Left renal cortex interstitium (tissue), 4 donors: ENCODE data around the gene ADARB2. TPM values are rescaled to one million over a fixed set of nuclear protein-coding genes. Genes with fewer than 3 reads are reported as not detected.
"Not testable (repeated sequence)": the region's sequence is repeated elsewhere in the genome, so short reads cannot be mapped to it uniquely, and the experiment has no call there.

ENCODE experiments used
- DNase-seq, 4 donors: peaks; one replicate each; pipeline ENCODE4 v3.0.0-alpha.2; 2013; ENCODE audit warnings: low read depth in 4 of 4, low spot score in 2 of 4, missing footprints in 1 of 4
- polyA plus RNA-seq, 4 donors: library from polyadenylated mRNA; unstranded; fragments of 120-200 nt; gene quantifications; one replicate each; pipeline ENCODE4 v1.2.1, GENCODE V29; 2013; ENCODE audit not compliant: insufficient read length in 4 of 4

ADARB2 gene
- polyA plus RNA-seq, 4 donors: 1.2 to 2.0 (median 1.3) TPM

- DNase-seq: not testable (repeated sequence)
Measured at GRCh38 chr10:1158536-1158935, 578.8 kb downstream of the ADARB2 start.

DNA sequence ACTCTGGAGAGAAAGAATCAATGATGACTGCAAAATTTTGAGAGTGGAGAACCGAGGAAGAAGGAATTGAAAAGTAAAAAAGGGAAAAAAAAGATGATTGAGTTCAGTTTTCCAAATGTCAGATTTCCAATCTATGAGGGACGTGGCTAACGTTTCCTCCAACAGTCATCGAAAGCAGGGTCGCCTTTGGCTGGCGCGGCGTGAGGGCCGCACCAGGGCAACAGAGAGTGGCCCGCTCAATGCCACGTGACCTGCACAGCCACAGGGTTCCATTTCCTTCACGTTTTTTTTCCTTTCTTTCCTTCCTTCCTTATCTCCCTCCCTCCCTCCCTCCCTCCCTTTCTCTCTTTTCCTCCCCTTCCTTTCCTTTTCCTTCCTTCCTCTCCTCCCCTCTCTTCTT lies 579.3 kb downstream of the ADARB2 start:
- no peak for DNase-seq

DNA sequence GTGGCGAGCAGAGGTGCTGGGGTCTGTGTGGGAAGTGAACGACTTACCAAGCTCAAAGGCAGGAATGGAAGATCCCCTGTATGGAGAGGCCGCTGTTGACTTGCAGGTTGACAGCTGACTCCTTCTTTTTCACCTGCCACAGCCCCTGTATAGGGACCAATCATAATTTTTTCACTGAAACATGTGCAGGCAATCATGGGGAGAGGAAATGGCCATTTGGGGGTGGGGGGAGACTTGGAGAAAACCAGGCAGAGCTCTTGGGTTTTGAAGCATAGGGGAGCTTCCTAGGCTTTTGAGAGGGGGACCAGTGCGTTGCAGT lies 579.8 kb downstream of the ADARB2 start:
- no peak for DNase-seq

DNA sequence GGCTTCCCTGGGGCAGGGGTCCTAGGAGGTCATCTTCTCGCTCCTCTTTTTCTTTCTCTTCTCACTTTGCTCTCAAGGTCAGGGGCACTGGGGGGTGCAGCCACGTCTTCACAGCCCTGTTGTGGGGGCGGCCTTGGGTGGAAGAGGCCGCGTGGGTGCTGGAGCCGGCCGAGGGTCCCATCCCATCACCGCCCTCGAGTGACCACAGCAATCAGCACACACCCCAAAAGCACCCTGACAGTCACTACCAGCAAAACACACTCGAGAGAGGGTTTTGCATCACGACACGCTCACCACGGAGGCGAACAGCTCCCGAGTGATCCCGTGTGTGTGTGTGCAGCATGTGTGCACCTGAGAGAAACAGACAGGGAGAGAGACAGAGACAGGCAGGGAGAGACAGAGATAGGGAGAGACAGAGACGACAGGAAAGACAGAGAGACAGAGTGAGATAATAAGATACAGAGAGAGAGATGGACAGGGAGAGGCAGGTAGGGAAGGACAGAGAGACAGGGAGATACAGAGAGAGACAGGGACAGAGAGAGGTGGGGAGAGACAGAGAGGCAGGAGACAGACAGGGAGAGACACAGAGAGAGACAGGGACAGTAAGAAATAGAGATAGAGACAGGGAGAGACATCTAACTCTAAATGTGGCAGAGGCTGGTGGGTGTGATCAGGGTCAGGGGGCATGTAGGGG lies 580.3 kb downstream of the ADARB2 start:
- DNase-seq: no peak

DNA sequence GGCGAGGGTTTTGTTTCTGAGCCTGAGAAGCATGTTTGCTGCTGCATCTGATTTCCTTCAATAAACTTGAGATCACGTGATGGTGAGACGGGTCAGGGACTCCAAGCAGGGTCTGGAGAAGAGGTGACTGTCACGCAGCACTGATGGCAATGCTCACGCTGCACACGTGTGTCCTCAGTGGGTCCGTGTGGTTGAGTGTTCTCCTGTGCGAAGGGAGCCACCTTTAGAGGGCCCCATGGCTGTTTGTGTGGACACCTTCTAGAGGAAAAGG lies 580.8 kb downstream of the ADARB2 start:
- no peak for DNase-seq

GRCh38 chr10:1155791-1156615 lies 581.3 kb downstream of the ADARB2 start:
- DNase-seq: no peak

GRCh38 chr10:1154531-1155295 lies 582.6 kb downstream of the ADARB2 start:
- no peak for DNase-seq

- DNase-seq: no peak
Measured at GRCh38 chr10:1153805-1154351, 583.4 kb downstream of the ADARB2 start.

DNA sequence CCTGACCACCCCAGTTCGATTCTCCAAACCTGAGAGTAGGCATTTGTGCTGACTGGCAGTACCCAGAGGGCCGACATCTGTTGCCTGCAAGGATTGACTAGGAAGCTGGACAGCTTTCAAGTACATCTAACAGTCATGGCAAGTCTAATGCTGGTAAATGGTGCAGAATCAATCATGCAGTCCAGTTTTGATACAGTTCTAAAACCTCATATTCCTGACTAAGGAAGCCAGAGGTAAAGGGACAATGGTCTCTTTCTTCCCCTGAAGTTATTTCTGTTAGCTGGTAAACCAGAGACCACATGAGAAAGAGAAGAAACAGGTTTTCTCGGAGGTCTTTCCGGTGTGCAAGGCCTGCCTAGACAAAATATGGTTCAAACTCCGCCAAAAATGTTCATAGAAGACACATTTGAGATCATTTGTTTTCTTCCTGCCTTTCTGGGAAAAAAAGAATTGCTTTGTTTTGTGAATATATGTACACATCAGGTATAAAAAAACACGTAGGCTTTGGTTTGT lies 584.0 kb downstream of the ADARB2 start:
- DNase-seq: no peak

- DNase-seq: no peak
Measured at GRCh38 chr10:1152386-1153250, 584.7 kb downstream of the ADARB2 start.

DNA sequence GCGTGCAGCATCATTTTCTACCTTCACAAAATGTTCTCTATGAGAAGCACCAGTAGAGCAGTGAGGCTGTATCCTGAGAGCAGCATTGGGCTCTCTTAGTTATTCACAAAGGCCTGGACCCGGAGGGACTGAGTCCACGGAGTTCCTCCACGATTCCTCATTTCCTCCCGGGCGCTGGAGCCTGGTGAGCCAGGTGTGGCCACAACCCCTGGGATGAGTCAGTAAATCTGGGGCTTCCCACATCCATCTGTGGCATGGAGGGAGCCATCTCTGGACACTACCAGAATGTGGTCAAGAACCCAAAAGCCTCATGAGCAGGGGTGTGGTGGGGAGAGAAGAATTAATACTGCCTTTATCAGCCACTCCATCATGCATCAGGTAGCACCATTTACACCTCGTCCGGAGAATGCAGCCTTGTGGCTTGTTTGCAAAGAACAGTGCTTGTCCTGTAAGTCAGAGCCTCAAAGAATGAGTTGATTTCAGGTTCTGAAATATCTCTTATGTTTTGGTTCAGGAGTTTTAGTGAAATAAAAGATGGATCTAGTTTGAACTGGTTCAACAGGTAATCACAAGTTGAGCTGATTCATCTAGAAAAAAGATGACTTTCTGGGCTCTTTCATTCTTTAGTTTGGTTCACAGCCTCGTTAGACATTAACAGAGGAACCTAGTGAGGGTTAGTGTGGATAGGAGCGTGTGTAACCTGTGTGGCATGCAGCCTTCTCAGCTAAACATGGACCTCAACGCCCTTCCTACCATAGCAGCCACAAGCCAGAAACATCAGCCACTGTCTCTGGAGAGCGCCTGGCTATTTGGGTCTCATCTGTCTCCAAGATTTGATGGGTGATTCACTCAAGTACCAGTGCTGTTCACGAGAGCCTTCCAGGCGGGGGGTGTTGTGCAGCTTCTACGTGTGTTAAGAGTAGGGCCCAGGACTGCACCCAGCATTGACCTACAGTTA lies 586.0 kb downstream of the ADARB2 start:
- no peak for DNase-seq

GRCh38 chr10:1150638-1150955 lies 586.7 kb downstream of the ADARB2 start:
- no peak for DNase-seq

- DNase-seq: no peak
Measured at GRCh38 chr10:1149793-1150637, 587.3 kb downstream of the ADARB2 start.

- DNase-seq: no peak
Measured at GRCh38 chr10:1148855-1149605, 588.3 kb downstream of the ADARB2 start.

DNA sequence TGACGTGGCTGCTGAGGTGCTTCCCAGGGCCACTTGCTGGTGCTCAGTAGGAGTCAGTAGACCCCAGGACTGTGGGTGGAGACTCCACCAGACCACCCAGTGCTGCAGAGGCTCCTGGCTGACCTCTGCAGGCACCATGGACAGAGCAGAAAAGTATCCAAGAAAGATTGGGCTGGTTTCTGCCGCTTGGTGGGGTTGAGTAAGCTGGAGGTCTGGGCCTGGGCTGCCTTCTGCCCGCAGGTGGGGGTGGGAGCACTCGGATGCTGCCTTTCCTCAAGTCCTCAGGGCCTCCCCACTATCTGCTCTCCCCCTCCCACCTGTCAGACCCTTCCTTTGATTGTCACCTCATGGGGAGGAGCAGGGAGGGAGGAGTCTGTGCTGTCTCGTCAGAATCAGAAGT lies 589.5 kb downstream of the ADARB2 start:
- no peak for DNase-seq

DNA sequence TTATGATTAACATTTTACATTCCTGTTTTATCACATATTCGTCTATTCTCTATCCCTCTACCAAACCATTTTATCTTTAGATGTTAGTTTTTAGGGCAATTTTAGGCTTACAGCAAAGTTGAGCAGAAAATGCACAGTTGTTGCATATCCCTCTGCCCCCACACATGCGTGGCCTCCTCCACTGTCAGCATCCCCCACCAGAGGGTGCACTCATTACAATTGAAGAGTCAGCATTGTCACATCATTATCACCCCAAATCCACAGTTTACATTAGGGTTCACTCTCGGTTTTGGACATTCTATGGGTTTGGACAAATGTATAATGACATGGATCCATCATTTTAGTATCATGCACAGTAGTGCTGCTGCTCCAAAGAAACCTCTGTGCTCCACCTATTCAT lies 594.7 kb downstream of the ADARB2 start:
- no peak for DNase-seq

DNA sequence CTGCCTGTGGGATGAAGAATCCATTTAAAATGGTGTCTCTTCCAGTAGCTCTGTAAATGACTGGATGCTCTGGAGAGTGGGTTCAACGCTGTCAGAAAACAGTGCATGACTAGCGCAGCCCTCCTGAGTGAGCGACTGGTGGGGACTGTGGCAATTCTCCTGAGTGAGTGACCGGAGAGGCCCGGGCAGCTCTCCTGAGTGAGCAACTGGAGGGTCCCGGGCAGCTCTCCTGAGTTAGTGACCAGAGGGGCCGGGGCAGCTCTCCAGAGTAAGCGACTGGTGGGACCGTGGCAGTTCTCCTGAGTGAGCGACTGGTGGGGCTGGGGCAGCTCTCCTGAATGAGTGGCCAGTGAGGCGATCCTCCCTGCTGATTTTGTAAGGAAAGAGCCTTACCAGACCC lies 595.6 kb downstream of the ADARB2 start:
- no peak for DNase-seq

DNA sequence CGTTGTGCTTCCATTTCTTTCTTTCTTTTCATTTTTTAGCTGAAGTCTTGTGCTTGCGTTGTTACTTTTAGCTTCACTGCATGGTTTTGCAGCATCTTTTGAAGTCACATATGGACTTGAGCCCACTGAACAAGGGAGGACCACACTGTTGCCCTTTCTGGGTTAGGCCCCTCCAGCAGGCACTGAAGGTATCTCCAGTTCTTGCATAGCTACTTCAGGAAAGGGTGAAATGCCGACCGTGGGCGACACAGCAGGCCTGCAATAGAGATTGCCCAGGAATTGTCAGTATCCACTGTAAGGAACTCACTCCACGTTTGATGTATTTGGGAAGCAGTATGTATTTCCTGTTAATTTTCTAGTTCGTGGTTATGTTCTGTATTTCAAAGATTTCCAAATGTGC lies 596.1 kb downstream of the ADARB2 start:
- no peak for DNase-seq
